Astrocyte (in vitro differentiated cells and primary cell): ENCODE results near the gene USP21. TPM values are rescaled to one million over a fixed set of nuclear protein-coding genes. Genes with fewer than 3 reads are reported as not detected.
A peak's percentile ranks its signal among the peaks of the same experiment; 100 is the strongest.

Experiments used
- DNase-seq: peaks from one replicate; pipeline ENCODE4 v3.0.0-alpha.2; 2010; ENCODE audit warnings: low read depth
- FAIRE-seq: peaks from 2 replicates; lab custom pipeline; 2011; peaks lifted over from hg19 to GRCh38; lab: Jason Lieb, UNC
- H2AFZ ChIP-seq: 2 replicates; pipeline ENCODE4 v1.6.0; 2012; ENCODE audit warnings: low read depth, low read length, inconsistent platforms
- H3K27ac ChIP-seq: 2 replicates; pipeline ENCODE4 v1.5.1; 2011; ENCODE audit warnings: low read depth, low read length, inconsistent platforms
- H3K27me3 ChIP-seq: 2 replicates; pipeline ENCODE4 v1.6.0; 2011; ENCODE audit warnings: low read length, inconsistent platforms; ENCODE audit not compliant: insufficient read depth
- H3K36me3 ChIP-seq: 2 replicates; pipeline ENCODE4 v1.5.1; 2011; ENCODE audit warnings: low read length, inconsistent platforms; ENCODE audit not compliant: insufficient read depth
- H3K4me1 ChIP-seq: 2 replicates; pipeline ENCODE4 v1.5.1; 2011; ENCODE audit warnings: low read length, inconsistent platforms; ENCODE audit not compliant: insufficient read depth
- H3K4me2 ChIP-seq: 2 replicates; pipeline ENCODE4 v1.6.0; 2012; ENCODE audit warnings: low read length, inconsistent platforms
- H3K4me3 ChIP-seq: 2 replicates; pipeline ENCODE4 v1.5.1; 2011; ENCODE audit warnings: low read depth, mild to moderate bottlenecking, low read length, inconsistent platforms; ENCODE audit not compliant: insufficient read depth
- H3K79me2 ChIP-seq: 2 replicates; pipeline ENCODE4 v1.6.0; 2012; ENCODE audit warnings: mild to moderate bottlenecking, low read length, inconsistent platforms; ENCODE audit not compliant: insufficient read depth
- H3K9ac ChIP-seq: 2 replicates; pipeline ENCODE4 v1.6.0; 2012; ENCODE audit warnings: mild to moderate bottlenecking, low read length, inconsistent platforms
- H3K9me3 ChIP-seq: 2 replicates; pipeline ENCODE4 v1.5.1; 2012; ENCODE audit warnings: low read depth, mild to moderate bottlenecking, low read length, inconsistent platforms; ENCODE audit not compliant: insufficient read depth
- H4K20me1 ChIP-seq: 2 replicates; pipeline ENCODE4 v1.6.0; 2012; ENCODE audit warnings: low read length, inconsistent platforms; ENCODE audit not compliant: insufficient read depth
- H3K27ac Mint-ChIP-seq: one replicate; pipeline ENCODE4 v1.8.0; 2021; ENCODE audit warnings: mild to moderate bottlenecking, mixed read lengths; ENCODE audit not compliant: unreplicated experiment
- H3K27me3 Mint-ChIP-seq: one replicate; pipeline ENCODE4 v1.8.0; 2021; ENCODE audit warnings: low read depth, mixed read lengths; ENCODE audit not compliant: unreplicated experiment
- H3K36me3 Mint-ChIP-seq: one replicate; pipeline ENCODE4 v1.8.0; 2021; ENCODE audit warnings: low read depth, mixed read lengths; ENCODE audit not compliant: unreplicated experiment
- H3K4me1 Mint-ChIP-seq: one replicate; pipeline ENCODE4 v1.8.0; 2021; ENCODE audit warnings: low read depth, mixed read lengths; ENCODE audit not compliant: unreplicated experiment
- H3K4me3 Mint-ChIP-seq: one replicate; pipeline ENCODE4 v1.8.0; 2021; ENCODE audit warnings: mild to moderate bottlenecking, moderate library complexity, mixed read lengths; ENCODE audit not compliant: unreplicated experiment
- H3K9me3 Mint-ChIP-seq: one replicate; pipeline ENCODE4 v1.8.0; 2021; ENCODE audit warnings: mild to moderate bottlenecking, mixed read lengths; ENCODE audit not compliant: unreplicated experiment
- CTCF ChIP-seq: IDR thresholded peaks from 2 replicates; pipeline ENCODE4 v1.5.1; 2011; ENCODE audit warnings: low read depth, mild to moderate bottlenecking, inconsistent platforms, low read length, moderate library complexity; ENCODE audit not compliant: insufficient read depth
- EZH2 ChIP-seq: IDR thresholded peaks from 2 replicates; pipeline ENCODE4 v1.6.1; 2012; ENCODE audit warnings: mild to moderate bottlenecking, low read length, inconsistent platforms; ENCODE audit not compliant: insufficient read depth
- total RNA-seq: library from RNA; stranded (reverse); gene quantifications from 2 replicates; pipeline ENCODE4 v1.2.1, GENCODE V29; 2021

The USP21 gene
- total RNA-seq, 1 donor from 2014 or later: 14.4 TPM

- H3K9ac ChIP-seq: peak within 1 kb of the TSS; percentile 94
- H3K27ac ChIP-seq: peak within 1 kb of the TSS; percentile 91
- H4K20me1 ChIP-seq: peaks cover 44% of the 10 kb centered on the region
- peaks cover 67% of the 10 kb centered on the region for H3K79me2 ChIP-seq
- no peak for FAIRE-seq
- peak within 1 kb of the TSS; percentile 88 for H2AFZ ChIP-seq
- peak within 1 kb of the TSS; percentile 93 for H3K4me3 ChIP-seq
- no peak for TF ChIP-seq CTCF
- no peak for TF ChIP-seq EZH2
- peaks cover 5% of the 10 kb centered on the region for H3K4me1 ChIP-seq
- H3K27me3 ChIP-seq: no peaks in the 10 kb centered on the region
- H3K4me3 Mint-ChIP-seq: no peak within 1 kb of the TSS
- H3K27me3 Mint-ChIP-seq: no peaks in the 10 kb centered on the region
- H3K9me3 Mint-ChIP-seq: no peaks in the 10 kb centered on the region
- H3K4me1 Mint-ChIP-seq: peaks cover 19% of the 10 kb centered on the region
- peak within 1 kb of the TSS; percentile 100 for H3K4me2 ChIP-seq
- peak within 1 kb of the TSS; percentile 77 for H3K27ac Mint-ChIP-seq
- peaks cover 15% of the 10 kb centered on the region for H3K36me3 Mint-ChIP-seq
- peaks cover 16% of the 10 kb centered on the region for H3K36me3 ChIP-seq
- DNase-seq: peak; percentile 93
- no peaks in the 10 kb centered on the region for H3K9me3 ChIP-seq
Observed at GRCh38 chr1:161132410-161133219, 26.7 kb upstream of the USP21 start, which contains the start of gene DEDD. TSS of gene DEDD (minus strand) at chr1:161132667. CDS start at chr1:161124462, 8,205 bp downstream.

- Histone ChIP-seq H4K20me1 (peaks cover 37% of the 10 kb centered on the region), H3K4me3 (peak overlapping the region; percentile 93), H3K27me3 (no peaks in the 10 kb centered on the region), H3K4me2 (peak overlapping the region; percentile 100), H3K9ac (peak overlapping the region; percentile 94), H3K9me3 (no peaks in the 10 kb centered on the region), H3K36me3 (peaks cover 10% of the 10 kb centered on the region), H2AFZ (peak overlapping the region; percentile 88), H3K4me1 (peaks cover 5% of the 10 kb centered on the region), H3K27ac (peak overlapping the region; percentile 91), H3K79me2 (peaks cover 60% of the 10 kb centered on the region)
- Mint-ChIP-seq H3K4me1 (peaks cover 19% of the 10 kb centered on the region), H3K9me3 (no peaks in the 10 kb centered on the region), H3K27ac (no peak overlapping the region), H3K27me3 (no peaks in the 10 kb centered on the region), H3K4me3 (no peak overlapping the region), H3K36me3 (peaks cover 9% of the 10 kb centered on the region)
- FAIRE-seq: no peak
- no peak for DNase-seq
- TF ChIP-seq CTCF (no peak), EZH2 (no peak)
Observed at GRCh38 chr1:161133220-161133740, 26.0 kb upstream of the USP21 start.

- Histone ChIP-seq H3K4me1 (no peaks in the 10 kb centered on the region), H3K36me3 (no peaks in the 10 kb centered on the region), H3K4me2 (no peak overlapping the region), H4K20me1 (peaks cover 4% of the 10 kb centered on the region), H3K27me3 (no peaks in the 10 kb centered on the region), H3K4me3 (no peak overlapping the region), H3K9ac (no peak overlapping the region), H3K9me3 (no peaks in the 10 kb centered on the region), H2AFZ (no peak overlapping the region), H3K27ac (no peak overlapping the region), H3K79me2 (peaks cover 21% of the 10 kb centered on the region)
- Mint-ChIP-seq H3K27ac (no peak overlapping the region), H3K36me3 (no peaks in the 10 kb centered on the region), H3K4me3 (no peak overlapping the region), H3K27me3 (no peaks in the 10 kb centered on the region), H3K4me1 (no peaks in the 10 kb centered on the region), H3K9me3 (no peaks in the 10 kb centered on the region)
- no peak for FAIRE-seq
- DNase-seq: no peak
- TF ChIP-seq EZH2 (no peak), CTCF (no peak)
Observed at GRCh38 chr1:161137881-161138280, 21.4 kb upstream of the USP21 start.
